ENCODE measurements around the gene CKS1B.

CKS1B gene

DNA sequence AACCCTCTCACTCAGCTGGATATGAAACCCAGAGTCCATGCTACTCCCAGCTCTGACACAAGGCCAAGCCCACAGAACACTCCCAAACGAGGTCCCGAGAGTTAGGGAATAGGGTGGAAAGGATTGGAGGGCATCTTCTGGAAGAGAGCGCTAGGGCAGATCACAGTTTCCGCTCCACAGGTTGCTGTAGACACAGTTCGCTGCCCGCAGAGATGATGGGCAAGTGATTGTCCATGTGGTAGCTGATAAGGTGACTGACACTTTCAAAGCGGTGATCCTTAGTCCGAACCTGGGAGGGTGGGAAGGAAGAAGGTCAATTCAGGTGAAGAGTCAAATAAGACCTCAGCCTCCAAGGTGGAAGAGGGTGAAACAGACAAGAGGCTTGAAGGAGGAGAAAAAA, 10.8 kb upstream of the CKS1B start:
- Histone ChIP-seq H3K27me3 (ENCODE audit: insufficient read depth, low read depth, severe bottlenecking) (no peaks in the 10 kb centered on the region), H3K4me3 (ENCODE audit: low read depth, low read length) (no peak overlapping the region), H3K9me3 (ENCODE audit: severe bottlenecking) (no peaks in the 10 kb centered on the region), H3K27ac (no peak overlapping the region), H3K36me3 (peaks cover 77% of the 10 kb centered on the region)
- TF ChIP-seq, protein P1, sequence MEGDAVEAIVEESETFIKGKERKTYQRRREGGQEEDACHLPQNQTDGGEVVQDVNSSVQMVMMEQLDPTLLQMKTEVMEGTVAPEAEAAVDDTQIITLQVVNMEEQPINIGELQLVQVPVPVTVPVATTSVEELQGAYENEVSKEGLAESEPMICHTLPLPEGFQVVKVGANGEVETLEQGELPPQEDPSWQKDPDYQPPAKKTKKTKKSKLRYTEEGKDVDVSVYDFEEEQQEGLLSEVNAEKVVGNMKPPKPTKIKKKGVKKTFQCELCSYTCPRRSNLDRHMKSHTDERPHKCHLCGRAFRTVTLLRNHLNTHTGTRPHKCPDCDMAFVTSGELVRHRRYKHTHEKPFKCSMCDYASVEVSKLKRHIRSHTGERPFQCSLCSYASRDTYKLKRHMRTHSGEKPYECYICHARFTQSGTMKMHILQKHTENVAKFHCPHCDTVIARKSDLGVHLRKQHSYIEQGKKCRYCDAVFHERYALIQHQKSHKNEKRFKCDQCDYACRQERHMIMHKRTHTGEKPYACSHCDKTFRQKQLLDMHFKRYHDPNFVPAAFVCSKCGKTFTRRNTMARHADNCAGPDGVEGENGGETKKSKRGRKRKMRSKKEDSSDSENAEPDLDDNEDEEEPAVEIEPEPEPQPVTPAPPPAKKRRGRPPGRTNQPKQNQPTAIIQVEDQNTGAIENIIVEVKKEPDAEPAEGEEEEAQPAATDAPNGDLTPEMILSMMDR (IDR thresholded peaks at IDR 0.05; ENCODE audit: low read depth, low read length), result no peak
- DNase-seq, result no peak

DNA sequence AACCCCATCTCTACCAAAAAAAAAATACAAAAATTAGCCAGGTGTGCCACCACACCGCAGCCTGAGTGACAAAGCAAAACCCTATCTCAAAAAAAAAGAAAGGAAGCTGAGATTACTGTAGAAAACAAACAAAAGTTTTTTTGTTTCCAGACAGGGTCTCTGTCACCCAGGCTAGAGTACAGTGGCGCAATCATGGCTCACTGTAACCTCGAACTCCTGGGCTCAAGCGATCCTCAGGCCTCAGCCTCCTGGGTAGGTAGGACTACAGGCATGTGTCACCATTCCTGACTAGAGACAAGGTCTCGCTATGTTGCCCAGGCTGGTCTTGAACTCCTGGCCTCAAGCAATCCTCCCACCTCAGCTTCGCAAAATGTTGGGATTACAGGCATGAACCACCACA, 10.1 kb upstream of the CKS1B start:
- Histone ChIP-seq H3K4me3 (ENCODE audit: low read depth, low read length) (no peak overlapping the region), H3K27me3 (ENCODE audit: insufficient read depth, low read depth, severe bottlenecking) (no peaks in the 10 kb centered on the region), H3K27ac (no peak overlapping the region), H3K36me3 (peaks cover 70% of the 10 kb centered on the region), H3K9me3 (ENCODE audit: severe bottlenecking) (no peaks in the 10 kb centered on the region)
- TF ChIP-seq, protein P1 (IDR thresholded peaks at IDR 0.05; ENCODE audit: low read depth, low read length), result no peak
- no peak for DNase-seq

DNA sequence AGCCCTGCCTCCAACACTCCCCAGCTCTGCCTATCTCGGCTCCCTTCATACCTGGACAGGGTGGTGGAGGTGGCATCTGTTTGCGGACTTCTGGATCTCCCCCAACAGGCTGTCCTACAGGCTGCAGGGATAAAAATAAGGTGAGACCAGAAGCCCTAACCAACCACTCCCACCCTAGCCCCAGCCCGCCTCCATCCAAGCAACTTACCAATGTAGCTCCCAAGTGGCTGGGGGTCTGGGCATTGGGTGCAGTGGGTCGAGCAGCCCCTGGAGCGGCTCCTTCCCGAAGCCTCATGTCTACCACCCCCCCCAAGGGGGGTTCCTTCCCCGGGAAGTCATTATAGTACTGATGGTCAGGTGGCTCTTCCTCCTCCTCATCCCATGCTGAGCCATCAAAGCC, 8.4 kb upstream of the CKS1B start:
- TF ChIP-seq, protein P1 (IDR thresholded peaks at IDR 0.05; ENCODE audit: low read depth, low read length), result no peak
- Histone ChIP-seq H3K36me3 (peaks cover 61% of the 10 kb centered on the region), H3K27ac (no peak overlapping the region), H3K4me3 (ENCODE audit: low read depth, low read length) (no peak overlapping the region), H3K9me3 (ENCODE audit: severe bottlenecking) (no peaks in the 10 kb centered on the region), H3K27me3 (ENCODE audit: insufficient read depth, low read depth, severe bottlenecking) (no peaks in the 10 kb centered on the region)
- no peak for DNase-seq

DNA sequence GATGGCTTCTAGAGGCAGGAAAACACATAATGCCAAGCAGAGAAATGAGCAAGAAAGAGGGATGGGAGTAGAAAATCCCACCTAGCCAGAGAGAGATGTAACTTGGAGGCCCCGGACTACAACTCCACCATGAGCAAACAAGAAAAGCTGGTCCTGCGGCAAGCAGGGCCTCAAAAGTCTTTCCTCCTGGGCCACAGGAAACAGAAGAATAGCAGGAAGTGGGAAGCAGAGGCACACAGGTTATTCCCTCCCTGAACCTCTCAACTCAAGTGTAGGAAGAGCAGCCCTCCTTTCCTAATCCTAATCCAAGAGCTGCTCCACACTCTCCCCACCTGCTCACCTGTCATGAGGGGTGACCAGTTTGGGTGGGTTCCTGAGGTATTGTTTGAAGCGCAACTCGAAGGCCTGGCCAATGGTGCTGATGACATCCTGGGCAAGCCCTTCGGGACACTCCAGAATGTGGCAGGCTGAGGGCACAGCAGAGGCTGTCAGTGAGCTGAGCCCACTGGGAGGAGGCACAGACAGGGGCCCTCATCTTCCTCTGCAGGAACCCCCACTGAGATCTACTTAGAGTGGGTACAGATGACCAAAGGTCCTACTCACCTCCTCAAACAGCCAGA, 7.0 kb upstream of the CKS1B start:
- Histone ChIP-seq H3K27ac (no peak overlapping the region), H3K36me3 (peaks cover 56% of the 10 kb centered on the region), H3K27me3 (ENCODE audit: insufficient read depth, low read depth, severe bottlenecking) (no peaks in the 10 kb centered on the region), H3K4me3 (ENCODE audit: low read depth, low read length) (no peak overlapping the region), H3K9me3 (ENCODE audit: severe bottlenecking) (no peaks in the 10 kb centered on the region)
- no peak for DNase-seq
- TF ChIP-seq, protein P1 (IDR thresholded peaks at IDR 0.05; ENCODE audit: low read depth, low read length), result no peak

DNA sequence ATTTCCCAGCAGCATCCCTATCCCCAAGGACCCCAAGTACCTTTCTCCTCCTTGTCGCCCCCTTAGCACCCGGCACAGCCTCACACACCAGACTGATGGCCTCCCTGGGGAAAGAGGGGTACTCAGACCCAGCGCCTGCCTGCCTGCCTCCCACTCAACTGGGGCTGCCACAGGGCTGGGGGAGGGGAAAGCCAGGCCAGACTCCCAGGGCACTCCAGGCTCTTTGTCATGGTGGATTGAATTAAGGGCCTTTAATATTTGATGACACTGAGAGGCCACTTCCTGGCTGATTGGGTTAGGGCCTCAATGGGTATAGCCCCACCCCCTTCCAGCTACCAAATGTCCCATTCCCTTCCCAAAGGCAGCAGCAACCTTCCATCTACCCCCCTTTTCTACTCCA, 5.8 kb upstream of the CKS1B start:
- no peak for DNase-seq
- no peaks in the 10 kb centered on the region for H3K9me3 ChIP-seq (ENCODE audit: severe bottlenecking)
- H3K36me3 ChIP-seq, result peaks cover 45% of the 10 kb centered on the region
- no peak overlapping the region for H3K4me3 ChIP-seq (ENCODE audit: low read depth, low read length)
- TF ChIP-seq, protein P1 (IDR thresholded peaks at IDR 0.05; ENCODE audit: low read depth, low read length), result no peak
- no peak overlapping the region; the same call in 1 of the 2 replicates for H3K27ac ChIP-seq
- H3K27me3 ChIP-seq (ENCODE audit: insufficient read depth, low read depth, severe bottlenecking), result no peaks in the 10 kb centered on the region

DNA sequence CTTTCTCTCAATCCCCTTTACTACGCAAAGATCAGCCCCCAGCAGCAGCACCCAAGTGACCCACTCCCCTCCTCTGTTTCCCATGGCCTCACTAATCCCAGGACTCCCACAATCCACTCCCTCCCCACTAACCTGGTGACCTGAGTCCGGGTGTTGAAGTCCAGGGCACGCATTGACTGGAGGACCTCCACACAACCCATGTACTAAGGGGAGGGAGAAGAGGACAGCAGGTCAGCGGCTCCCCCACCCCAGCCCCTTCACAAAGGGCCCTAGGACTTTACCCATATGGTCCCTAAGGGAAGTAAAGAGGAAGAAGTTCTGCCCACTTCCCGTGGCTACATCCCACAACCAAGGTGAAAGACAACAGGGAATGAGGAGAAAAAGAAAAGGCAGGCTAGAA, 5.2 kb upstream of the CKS1B start:
- Histone ChIP-seq H3K4me3 (ENCODE audit: low read depth, low read length) (no peak overlapping the region), H3K9me3 (ENCODE audit: severe bottlenecking) (no peaks in the 10 kb centered on the region), H3K36me3 (peaks cover 41% of the 10 kb centered on the region), H3K27me3 (ENCODE audit: insufficient read depth, low read depth, severe bottlenecking) (no peaks in the 10 kb centered on the region), H3K27ac (no peak overlapping the region; the same call in 1 of the 2 replicates)
- TF ChIP-seq, protein P1 (IDR thresholded peaks at IDR 0.05; ENCODE audit: low read depth, low read length), result no peak
- no peak for DNase-seq

Data from WERI-Rb-1 (cell line).